Fibroblast of pulmonary artery (primary cell): ENCODE data around the gene AKAP7.
A peak's percentile ranks its signal among the peaks of the same experiment; 100 is the strongest.

Experiments
- DNase-seq: peaks from one replicate; pipeline ENCODE4 v3.0.0-alpha.2; 2010; ENCODE audit warnings: low read depth
- H3K4me3 ChIP-seq: replicated peaks from 2 replicates; pipeline ENCODE4 v1.5.1; 2011; ENCODE audit warnings: low read depth, mild to moderate bottlenecking, control low read depth, low read length, moderate library complexity
- CTCF ChIP-seq: IDR thresholded peaks from 2 replicates; pipeline ENCODE4 v1.5.1; 2011; ENCODE audit warnings: mild to moderate bottlenecking, control low read depth, low read length, inconsistent platforms; ENCODE audit errors: missing control alignments

The AKAP7 gene

DNA sequence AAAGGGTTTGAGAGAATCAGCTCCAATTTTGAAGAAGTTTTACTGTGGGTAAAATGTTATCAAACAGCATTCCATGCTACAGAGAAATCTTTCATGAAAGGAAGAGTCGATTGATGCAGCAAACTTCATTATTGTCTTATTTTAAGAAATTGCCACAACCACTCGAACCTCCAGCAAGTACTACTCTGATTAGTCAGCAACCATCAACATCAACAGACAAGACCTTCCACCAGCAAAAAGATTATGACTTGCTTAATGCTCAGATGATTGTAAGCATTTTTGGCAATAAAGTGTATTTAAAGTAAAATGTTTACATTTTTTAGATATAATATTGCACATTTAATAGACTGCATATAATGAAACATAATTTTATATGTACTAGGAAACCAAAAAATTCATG is 87.5 kb downstream of the AKAP7 start:
- H3K4me3 ChIP-seq: no peak overlapping the region
- TF ChIP-seq CTCF: no peak
- no peak for DNase-seq

DNA sequence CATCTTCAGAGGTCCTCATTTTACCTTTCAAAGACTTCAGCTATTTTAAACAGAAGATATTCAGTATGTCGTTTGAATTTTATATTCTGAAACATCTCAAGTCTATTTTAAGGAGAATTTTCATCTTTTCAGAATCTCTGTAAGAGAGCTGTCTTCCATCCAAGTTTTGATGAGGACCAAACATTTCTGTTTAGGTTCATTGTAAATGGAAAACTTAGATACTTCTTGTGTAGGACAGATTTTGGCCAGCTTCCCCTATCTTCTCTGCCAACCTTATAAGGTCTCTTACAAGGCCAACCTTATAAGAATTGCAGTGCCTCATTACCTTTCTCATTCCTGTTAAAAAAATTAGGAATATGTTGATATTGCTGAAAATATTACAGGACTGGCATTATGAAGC is 88.1 kb downstream of the AKAP7 start:
- DNase-seq: no peak
- no peak overlapping the region for H3K4me3 ChIP-seq
- no peak for TF ChIP-seq CTCF

DNA sequence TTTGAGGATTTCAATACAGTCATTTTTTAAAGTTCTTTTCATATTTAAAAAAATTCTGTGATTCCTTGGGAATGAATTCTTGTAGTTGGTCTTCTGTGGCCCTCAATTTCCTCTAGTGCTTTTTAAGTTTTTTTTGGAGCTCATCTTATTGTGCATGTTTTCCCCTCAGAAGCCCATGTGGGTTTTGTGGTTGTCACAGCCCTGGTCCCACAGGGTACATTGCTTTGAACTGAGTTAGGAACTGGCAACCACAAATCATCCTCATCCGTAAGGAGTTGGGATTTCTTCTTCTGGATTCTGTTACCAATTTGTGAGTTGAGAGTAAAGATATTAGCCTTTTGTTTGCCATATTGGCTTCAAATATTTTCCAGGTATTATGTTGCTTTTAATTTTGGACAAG is 89.9 kb downstream of the AKAP7 start:
- no peak overlapping the region for H3K4me3 ChIP-seq
- TF ChIP-seq CTCF: no peak
- DNase-seq: no peak

- TF ChIP-seq CTCF: no peak
- no peak overlapping the region for H3K4me3 ChIP-seq
- DNase-seq: no peak
Measured at GRCh38 chr6:131225959-131226358, 90.7 kb downstream of the AKAP7 start.

DNA sequence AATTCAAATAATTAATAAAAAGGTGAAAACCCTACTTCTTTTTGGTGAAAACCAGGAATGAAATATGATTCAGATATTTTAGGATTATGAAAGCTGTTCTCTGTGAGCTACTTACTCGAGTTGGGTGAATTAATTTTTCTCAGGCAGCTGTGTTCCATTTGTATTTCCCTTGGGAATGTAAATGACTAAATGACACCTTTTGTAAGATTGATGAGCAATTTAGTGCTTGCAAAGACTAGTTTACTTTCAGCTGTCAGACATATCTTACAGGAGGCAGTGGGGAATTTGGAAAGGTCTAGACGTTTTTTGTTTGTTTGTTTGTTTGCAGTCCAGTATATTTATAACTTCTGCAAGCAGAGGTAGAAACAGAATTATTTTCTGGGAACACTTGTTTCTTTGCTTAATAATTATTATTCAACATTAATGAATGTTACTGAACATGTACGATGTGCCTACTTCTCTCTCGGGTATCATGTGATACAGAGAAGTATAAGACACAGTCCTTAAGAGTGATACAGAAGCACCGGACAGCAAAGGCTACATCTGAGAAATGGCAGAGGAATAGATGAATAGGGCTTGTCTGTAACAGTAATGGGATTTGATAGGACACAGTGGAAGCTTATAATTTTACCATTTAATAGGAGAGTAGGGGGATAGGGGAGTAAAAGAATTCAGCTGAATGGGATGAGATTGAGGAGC is 91.3 kb downstream of the AKAP7 start:
- DNase-seq: no peak
- TF ChIP-seq CTCF: no peak
- no peak overlapping the region for H3K4me3 ChIP-seq

DNA sequence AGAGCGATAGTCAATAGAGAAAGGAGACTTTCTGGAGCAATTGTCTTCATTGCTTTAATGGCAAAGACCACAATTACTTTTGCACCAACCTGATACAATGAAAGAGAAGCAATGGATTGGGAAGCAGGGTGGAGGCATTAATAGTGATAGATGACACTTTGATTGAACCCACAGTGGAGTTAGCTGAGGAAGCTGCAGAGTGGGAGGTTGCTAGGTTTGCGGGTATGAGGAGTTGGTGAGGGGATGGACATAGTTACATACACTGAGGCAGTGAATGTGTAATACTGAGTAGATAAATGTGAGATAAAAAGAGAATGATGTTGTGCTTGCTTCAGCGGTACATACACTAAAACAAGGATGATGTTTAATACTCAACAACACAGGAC is 91.9 kb downstream of the AKAP7 start:
- TF ChIP-seq CTCF: no peak
- no peak for DNase-seq
- no peak overlapping the region for H3K4me3 ChIP-seq

- peak; percentile 40 for DNase-seq
- no peak overlapping the region for H3K4me3 ChIP-seq
- no peak for TF ChIP-seq CTCF
Measured at GRCh38 chr6:131231103-131231502, 95.8 kb downstream of the AKAP7 start.
